ENCODE results near the gene ADAMTSL1.

The ADAMTSL1 gene

DNA sequence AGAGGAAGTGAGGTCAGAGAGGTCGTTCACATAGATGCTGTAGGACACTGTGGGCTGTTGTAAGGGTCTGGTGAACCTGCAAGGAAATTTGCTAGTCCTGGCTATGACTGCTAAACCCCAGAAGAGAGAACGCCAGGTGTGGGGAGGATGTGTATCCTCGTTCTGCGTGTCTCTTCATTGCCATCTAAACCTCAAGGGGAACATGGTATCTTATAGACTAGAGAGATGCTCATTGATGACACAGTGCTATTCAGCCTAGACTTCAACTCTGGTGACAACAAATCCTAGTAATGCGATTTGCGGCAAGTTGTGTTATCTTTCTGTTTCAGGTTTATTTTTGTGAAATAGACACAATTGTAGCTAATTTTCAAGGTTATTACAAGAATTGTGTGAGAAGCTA is 140.2 kb downstream of the ADAMTSL1 start:
- Histone ChIP-seq H3K9me3 (ENCODE audit: insufficient read depth, low read length) (no peaks in the 10 kb centered on the region), H3K27ac (ENCODE audit: low read depth, low read length) (no peak overlapping the region), H3K9me2 (replicated peaks; ENCODE audit: insufficient read depth, low read length) (no peaks in the 10 kb centered on the region), H3F3A (ENCODE audit: insufficient read depth) (no peaks in the 10 kb centered on the region), H3K27me3 (ENCODE audit: low read length) (no peaks in the 10 kb centered on the region), H3K79me2 (ENCODE audit: insufficient read depth, low read length) (no peaks in the 10 kb centered on the region), H3K4me3 (ENCODE audit: insufficient read depth, low read length, poor library complexity, severe bottlenecking) (no peak overlapping the region), H2AFZ (ENCODE audit: low read depth, low read length, severe bottlenecking) (no peak overlapping the region), H3K36me3 (ENCODE audit: low read length) (no peaks in the 10 kb centered on the region), H3K4me2 (ENCODE audit: low read depth, low read length, poor library complexity, severe bottlenecking) (no peak overlapping the region), H3K9ac (ENCODE audit: low read length) (no peak overlapping the region), H4K20me1 (ENCODE audit: low read depth, low read length) (no peaks in the 10 kb centered on the region)
- TF ChIP-seq EZH2phosphoT487 (conservative IDR thresholded peaks at IDR 0.05; ENCODE audit: low read length) (no peak), CTCF (IDR thresholded peaks at IDR 0.05; ENCODE audit: insufficient read depth, low read length, poor library complexity, severe bottlenecking) (no peak)

DNA sequence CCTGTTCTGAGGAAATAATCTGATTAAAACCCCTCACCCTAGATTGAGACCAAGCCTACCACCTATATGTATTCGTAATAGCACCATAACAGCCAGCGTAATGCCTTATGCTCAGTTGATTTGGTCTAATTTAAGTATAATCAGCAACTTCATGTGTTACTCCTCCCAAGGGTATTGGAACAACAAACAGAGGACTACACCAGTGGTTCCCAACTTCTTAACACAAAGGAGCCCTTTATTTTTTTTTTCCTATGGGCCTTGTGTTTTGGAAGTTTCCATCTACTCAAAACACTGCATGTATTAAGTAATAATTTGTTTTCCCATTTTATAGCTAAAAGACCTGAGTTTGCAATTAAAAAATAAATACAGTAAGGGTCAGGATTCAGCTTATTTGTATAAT is 140.7 kb downstream of the ADAMTSL1 start:
- H3K27ac ChIP-seq (ENCODE audit: low read depth, low read length): no peak overlapping the region
- no peaks in the 10 kb centered on the region for H3F3A ChIP-seq (ENCODE audit: insufficient read depth)
- H3K9me2 ChIP-seq (replicated peaks; ENCODE audit: insufficient read depth, low read length): no peaks in the 10 kb centered on the region
- no peak for TF ChIP-seq CTCF (IDR thresholded peaks at IDR 0.05; ENCODE audit: insufficient read depth, low read length, poor library complexity, severe bottlenecking)
- no peak for TF ChIP-seq EZH2phosphoT487 (conservative IDR thresholded peaks at IDR 0.05; ENCODE audit: low read length)
- H3K27me3 ChIP-seq (ENCODE audit: low read length): no peaks in the 10 kb centered on the region
- H3K4me3 ChIP-seq (ENCODE audit: insufficient read depth, low read length, poor library complexity, severe bottlenecking): no peak overlapping the region
- no peaks in the 10 kb centered on the region for H3K79me2 ChIP-seq (ENCODE audit: insufficient read depth, low read length)
- H3K9ac ChIP-seq (ENCODE audit: low read length): no peak overlapping the region
- no peak overlapping the region for H2AFZ ChIP-seq (ENCODE audit: low read depth, low read length, severe bottlenecking)
- H3K9me3 ChIP-seq (ENCODE audit: insufficient read depth, low read length): no peaks in the 10 kb centered on the region
- no peak overlapping the region for H3K4me2 ChIP-seq (ENCODE audit: low read depth, low read length, poor library complexity, severe bottlenecking)
- no peaks in the 10 kb centered on the region for H4K20me1 ChIP-seq (ENCODE audit: low read depth, low read length)
- no peaks in the 10 kb centered on the region for H3K36me3 ChIP-seq (ENCODE audit: low read length)

- no peaks in the 10 kb centered on the region for H3K27me3 ChIP-seq (ENCODE audit: low read length)
- no peaks in the 10 kb centered on the region for H3K79me2 ChIP-seq (ENCODE audit: insufficient read depth, low read length)
- no peaks in the 10 kb centered on the region for H3K9me3 ChIP-seq (ENCODE audit: insufficient read depth, low read length)
- TF ChIP-seq EZH2phosphoT487 (conservative IDR thresholded peaks at IDR 0.05; ENCODE audit: low read length) (no peak), CTCF (IDR thresholded peaks at IDR 0.05; ENCODE audit: insufficient read depth, low read length, poor library complexity, severe bottlenecking) (no peak)
- H3K27ac ChIP-seq (ENCODE audit: low read depth, low read length): no peak overlapping the region
- no peaks in the 10 kb centered on the region for H4K20me1 ChIP-seq (ENCODE audit: low read depth, low read length)
- no peaks in the 10 kb centered on the region for H3F3A ChIP-seq (ENCODE audit: insufficient read depth)
- H3K4me3 ChIP-seq (ENCODE audit: insufficient read depth, low read length, poor library complexity, severe bottlenecking): no peak overlapping the region
- H3K36me3 ChIP-seq (ENCODE audit: low read length): no peaks in the 10 kb centered on the region
- H2AFZ ChIP-seq (ENCODE audit: low read depth, low read length, severe bottlenecking): no peak overlapping the region
- H3K4me2 ChIP-seq (ENCODE audit: low read depth, low read length, poor library complexity, severe bottlenecking): no peak overlapping the region
- H3K9ac ChIP-seq (ENCODE audit: low read length): no peak overlapping the region
- H3K9me2 ChIP-seq (replicated peaks; ENCODE audit: insufficient read depth, low read length): no peaks in the 10 kb centered on the region
These were observed 143.0 kb downstream of the ADAMTSL1 start for GRCh38 chr9:18616976-18617375.

DNA sequence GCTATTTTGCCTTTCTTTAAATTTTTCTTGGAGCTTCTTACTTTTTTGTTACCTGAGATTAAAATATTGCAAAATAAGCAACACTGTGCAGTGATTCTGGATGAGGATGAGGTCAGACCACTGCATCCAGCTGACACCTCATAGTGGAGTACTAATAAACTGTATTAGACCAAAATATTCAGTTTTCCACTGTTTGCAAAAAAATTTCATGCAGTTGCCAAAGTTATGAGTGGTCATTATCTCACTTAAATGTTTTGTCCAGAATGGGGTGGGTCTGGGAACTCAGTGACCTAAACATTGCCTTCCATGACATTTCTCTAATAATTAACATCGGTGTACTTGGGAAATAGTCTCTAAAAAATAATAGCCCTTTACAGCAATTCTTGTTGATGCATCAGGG is 143.8 kb downstream of the ADAMTSL1 start:
- H3F3A ChIP-seq (ENCODE audit: insufficient read depth): no peaks in the 10 kb centered on the region
- no peak overlapping the region for H2AFZ ChIP-seq (ENCODE audit: low read depth, low read length, severe bottlenecking)
- TF ChIP-seq EZH2phosphoT487 (conservative IDR thresholded peaks at IDR 0.05; ENCODE audit: low read length) (no peak), CTCF (IDR thresholded peaks at IDR 0.05; ENCODE audit: insufficient read depth, low read length, poor library complexity, severe bottlenecking) (no peak)
- no peaks in the 10 kb centered on the region for H3K9me2 ChIP-seq (replicated peaks; ENCODE audit: insufficient read depth, low read length)
- no peak overlapping the region for H3K27ac ChIP-seq (ENCODE audit: low read depth, low read length)
- H3K36me3 ChIP-seq (ENCODE audit: low read length): no peaks in the 10 kb centered on the region
- no peak overlapping the region for H3K4me2 ChIP-seq (ENCODE audit: low read depth, low read length, poor library complexity, severe bottlenecking)
- H3K9ac ChIP-seq (ENCODE audit: low read length): no peak overlapping the region
- H3K4me3 ChIP-seq (ENCODE audit: insufficient read depth, low read length, poor library complexity, severe bottlenecking): no peak overlapping the region
- H4K20me1 ChIP-seq (ENCODE audit: low read depth, low read length): no peaks in the 10 kb centered on the region
- no peaks in the 10 kb centered on the region for H3K9me3 ChIP-seq (ENCODE audit: insufficient read depth, low read length)
- no peaks in the 10 kb centered on the region for H3K27me3 ChIP-seq (ENCODE audit: low read length)
- no peaks in the 10 kb centered on the region for H3K79me2 ChIP-seq (ENCODE audit: insufficient read depth, low read length)

Data from SU-DHL-6 (cell line).